ENCODE data around the gene LHX4. TPM values are rescaled to one million over a fixed set of nuclear protein-coding genes. Genes with fewer than 3 reads are reported as not detected.
A peak's percentile ranks its signal among the peaks of the same experiment; 100 is the strongest.

LHX4 gene
- total and polyA plus RNA-seq, 2 of the 8 experiments (the other 6 are each of a cell fraction or from before 2014, with no cell fraction given), result 0.85 to 4.9 TPM

- peaks cover 0 to 5% (median 0%) of the 10 kb centered on the region in 4 experiments; a peak in 3 of 7 replicates for H3K27me3 ChIP-seq (replicated peaks in 1 of 4; ENCODE audit: control insufficient read depth in 3 of 4, extremely low read depth in 1 of 4, insufficient read depth in 3 of 4, low read length in 3 of 4)
- H3K4me1 ChIP-seq (replicated peaks in 1 of 4; ENCODE audit: control insufficient read depth in 3 of 4, insufficient read depth in 4 of 4, low read length in 3 of 4), result no peaks in the 10 kb centered on the region
- ChIA-PET POLR2A (ENCODE audit: partially characterized antibody) (interaction anchor here (1.7 kb wide), 1 partner anchor 12 kb away, joined by 4 read pairs; no protein-coding TSS in a partner anchor), CTCF (ENCODE audit: partially characterized antibody) (interaction anchor here (0.6 to 12.4 kb wide), 7 partner anchors 7 to 35 kb away, joined by 3 to 149 read pairs (median 4); no protein-coding TSS in a partner anchor)
- no peak overlapping the region for H2BK120ac ChIP-seq (replicated peaks; ENCODE audit: low read depth, low read length)
- no peak overlapping the region; the same call in 1 of the 2 replicates for H2BK5ac ChIP-seq (ENCODE audit: low read depth, low read length)
- no peak overlapping the region for H3K4ac ChIP-seq (replicated peaks; ENCODE audit: insufficient read length, low read depth, low read length)
- no peak overlapping the region for H2BK15ac ChIP-seq (ENCODE audit: low read length)
- no peak overlapping the region for H3K56ac ChIP-seq (replicated peaks; ENCODE audit: insufficient read length, low read depth, low read length)
- H3K4me3 ChIP-seq (ENCODE audit: extremely low read depth in 1 of 4, insufficient read depth in 2 of 4, low read depth in 3 of 4, low read length in 4 of 4), result no peak overlapping the region
- H2BK20ac ChIP-seq (ENCODE audit: low read length), result no peak overlapping the region
- H3K36me3 ChIP-seq (ENCODE audit: control insufficient read depth in 2 of 4, insufficient read depth in 4 of 4, low read length in 3 of 4), result no peaks in the 10 kb centered on the region
- DNase-seq (ENCODE audit: low read depth in 1 of 2, low spot score in 2 of 2) (no peak), FAIRE-seq (no peak)
- H3K18ac ChIP-seq (ENCODE audit: extremely low read depth, low read length), result peak overlapping the region; percentile 48; the same call in 1 of the 2 replicates
- H3K14ac ChIP-seq (ENCODE audit: insufficient read length), result no peak overlapping the region
- no peaks in the 10 kb centered on the region for H3K79me2 ChIP-seq (ENCODE audit: control insufficient read depth in 1 of 2, insufficient read depth in 2 of 2, low read length in 2 of 2)
- no peaks in the 10 kb centered on the region for H3K79me1 ChIP-seq (ENCODE audit: low read depth, low read length)
- H3K9ac ChIP-seq (replicated peaks in 1 of 4; ENCODE audit: extremely low read depth in 1 of 4, low read depth in 3 of 4, low read length in 3 of 4), result no peak overlapping the region
- H3K27ac ChIP-seq (ENCODE audit: low read depth, low read length), result no peak overlapping the region
- H3K9me3 ChIP-seq (ENCODE audit: insufficient read depth in 2 of 2, low read depth in 1 of 2, low read length in 1 of 2), result no peaks in the 10 kb centered on the region
- 90% methylated on average over 17 of the region's 20 CpGs; no CpG with 5 or more reads in 1 of the 2 experiments for WGBS, 2 experiments (ENCODE audit: extremely low coverage in 1 of 2, insufficient coverage in 1 of 2, insufficient read length in 1 of 2, insufficient replicate concordance in 2 of 2, low coverage in 1 of 2, low lambda C conversion rate in 2 of 2, missing lambda C conversion rate in 1 of 2)
- H3K23ac ChIP-seq (ENCODE audit: insufficient read length), result no peak overlapping the region
- H3K4me2 ChIP-seq (ENCODE audit: insufficient read depth in 1 of 2, low read depth in 2 of 2, low read length in 2 of 2), result no peak overlapping the region
- no peaks in the 10 kb centered on the region for H3K23me2 ChIP-seq (ENCODE audit: low read depth, low read length)
- H4K91ac ChIP-seq (replicated peaks; ENCODE audit: insufficient read length, low read length), result no peak overlapping the region
- no peak overlapping the region for H4K8ac ChIP-seq (ENCODE audit: extremely low read depth, insufficient read depth, low read length)
- H2BK12ac ChIP-seq (ENCODE audit: low read depth, low read length), result peak overlapping the region; percentile 5; the same call in 1 of the 2 replicates
- no peak overlapping the region for H4K5ac ChIP-seq (ENCODE audit: insufficient read length, low read depth, low read length)
- H2AK5ac ChIP-seq (ENCODE audit: low read depth, low read length), result no peak overlapping the region
- H2AFZ ChIP-seq (ENCODE audit: low read length), result peak overlapping the region; percentile 50; the same call in 1 of the 2 replicates
- no peaks in the 10 kb centered on the region for H4K20me1 ChIP-seq (replicated peaks in 1 of 2; ENCODE audit: control insufficient read depth in 1 of 2, insufficient read depth in 2 of 2, low read length in 2 of 2)
- TF ChIP-seq RXRA (IDR thresholded peaks at IDR 0.05; ENCODE audit: insufficient read depth, low read depth, low read length) (no peak), NRF1 (IDR thresholded peaks at IDR 0.05; ENCODE audit: low read depth, low read length) (no peak), ZNF274 (IDR thresholded peaks at IDR 0.05; ENCODE audit: borderline replicate concordance, extremely low read depth, low read length) (no peak), GABPA (IDR thresholded peaks at IDR 0.05; ENCODE audit: borderline replicate concordance, insufficient read depth, low read length) (no peak), CBX8 (IDR thresholded peaks at IDR 0.05; ENCODE audit: borderline replicate concordance, low read depth, low read length) (no peak), KDM4A (IDR thresholded peaks at IDR 0.05; ENCODE audit: low read depth, low read length, severe bottlenecking) (no peak), BRCA1 (IDR thresholded peaks at IDR 0.05; ENCODE audit: low read depth, low read length) (no peak)
- TF ChIP-seq, protein P1, sequence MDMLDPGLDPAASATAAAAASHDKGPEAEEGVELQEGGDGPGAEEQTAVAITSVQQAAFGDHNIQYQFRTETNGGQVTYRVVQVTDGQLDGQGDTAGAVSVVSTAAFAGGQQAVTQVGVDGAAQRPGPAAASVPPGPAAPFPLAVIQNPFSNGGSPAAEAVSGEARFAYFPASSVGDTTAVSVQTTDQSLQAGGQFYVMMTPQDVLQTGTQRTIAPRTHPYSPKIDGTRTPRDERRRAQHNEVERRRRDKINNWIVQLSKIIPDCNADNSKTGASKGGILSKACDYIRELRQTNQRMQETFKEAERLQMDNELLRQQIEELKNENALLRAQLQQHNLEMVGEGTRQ (IDR thresholded peaks at IDR 0.05; ENCODE audit: low read length), result no peak
Observed at GRCh38 chr1:180218806-180219765, 11.0 kb upstream of the LHX4 start.

Measured in H1 (cell line).